Natural killer cell treated with Interleukin-12 subunit alpha and Interleukin-12 subunit beta and Interleukin-15 and Interleukin-18, amount 100 ng/mL, for 72 hours (primary cell): ENCODE measurements around the gene PABPN1L. TPM values are rescaled to one million over a fixed set of nuclear protein-coding genes. Genes with fewer than 3 reads are reported as not detected.
"Not testable (repeated sequence)": the region's sequence is repeated elsewhere in the genome, so short reads cannot be mapped to it uniquely, and the experiment has no call there.

Experiments used
- ATAC-seq, 2 donors: fragments of 150-1000 bp; cut with Tn5 transposase in 1 of 2; sonication (Bioruptor Pico), chemical (Tn5 transposase) in 1 of 2; 2 replicates each; pipeline ENCODE4 v1.10.0; 2021
- DNase-seq: peaks from one replicate; pipeline ENCODE4 v3.0.0; 2022; ENCODE audit warnings: low spot score
- H3K27ac Mint-ChIP-seq, 2 donors: 1 replicate in 1 of 2; 2 replicates in 1 of 2; pipeline ENCODE4 v1.8.0; 2022; ENCODE audit warnings: mixed read lengths in 2 of 2, mild to moderate bottlenecking in 1 of 2, moderate library complexity in 1 of 2
- H3K27me3 Mint-ChIP-seq, 2 donors: 1 replicate in 1 of 2; 2 replicates in 1 of 2; pipeline ENCODE4 v1.8.0; 2022; ENCODE audit warnings: mixed read lengths in 2 of 2
- H3K36me3 Mint-ChIP-seq: one replicate; pipeline ENCODE4 v1.8.0; 2022; ENCODE audit warnings: mixed read lengths
- H3K4me1 Mint-ChIP-seq, 2 donors: 1 replicate in 1 of 2; 2 replicates in 1 of 2; pipeline ENCODE4 v1.8.0; 2022; ENCODE audit warnings: low read depth in 2 of 2, mixed read lengths in 2 of 2, mild to moderate bottlenecking in 1 of 2
- H3K4me3 Mint-ChIP-seq: one replicate; pipeline ENCODE4 v1.8.0; 2022; ENCODE audit warnings: mixed read lengths
- H3K9me3 Mint-ChIP-seq: 2 replicates; pipeline ENCODE4 v1.8.0; 2022; ENCODE audit warnings: mixed read lengths
- total RNA-seq, 2 donors: library from RNA; stranded (reverse); gene quantifications; one replicate each; pipeline ENCODE4 v1.2.3, GENCODE V29; 2022

Gene PABPN1L
- total RNA-seq, 2 donors from 2014 or later, result not detected

- Mint-ChIP-seq H3K27ac (no peak overlapping the region), H3K9me3 (no peaks in the 10 kb centered on the region), H3K4me1 (no peaks in the 10 kb centered on the region), H3K4me3 (no peak overlapping the region), H3K27me3 (no peaks in the 10 kb centered on the region), H3K36me3 (no peaks in the 10 kb centered on the region)
- DNase-seq, result no peak
- no peak for ATAC-seq
These were observed 29.7 kb downstream of the PABPN1L start for GRCh38 chr16:88836791-88837190.

GRCh38 chr16:88835818-88836217, 30.6 kb downstream of the PABPN1L start:
- Mint-ChIP-seq H3K27me3 (no peaks in the 10 kb centered on the region), H3K9me3 (no peaks in the 10 kb centered on the region), H3K4me3 (no peak overlapping the region), H3K36me3 (no peaks in the 10 kb centered on the region), H3K4me1 (no peaks in the 10 kb centered on the region), H3K27ac (no peak overlapping the region)
- no peak for DNase-seq
- no peak for ATAC-seq

- Mint-ChIP-seq H3K36me3 (no peaks in the 10 kb centered on the region), H3K27me3 (no peaks in the 10 kb centered on the region), H3K27ac (no peak overlapping the region), H3K4me1 (no peaks in the 10 kb centered on the region), H3K4me3 (no peak overlapping the region), H3K9me3 (no peaks in the 10 kb centered on the region)
- ATAC-seq, result no peak
- DNase-seq, result no peak
These were observed 31.1 kb downstream of the PABPN1L start for GRCh38 chr16:88835383-88835782.

GRCh38 chr16:88834670-88835069, 31.8 kb downstream of the PABPN1L start:
- H3K4me3 Mint-ChIP-seq, result no peak overlapping the region
- H3K4me1 Mint-ChIP-seq, result no peaks in the 10 kb centered on the region
- H3K27ac Mint-ChIP-seq, result no peak overlapping the region
- H3K9me3 Mint-ChIP-seq, result no peaks in the 10 kb centered on the region
- no peak for ATAC-seq
- no peaks in the 10 kb centered on the region for H3K36me3 Mint-ChIP-seq
- no peaks in the 10 kb centered on the region for H3K27me3 Mint-ChIP-seq
- no peak for DNase-seq

GRCh38 chr16:88833086-88833485, 33.4 kb downstream of the PABPN1L start:
- no peaks in the 10 kb centered on the region for H3K9me3 Mint-ChIP-seq
- no peak overlapping the region for H3K4me3 Mint-ChIP-seq
- no peak for ATAC-seq
- no peaks in the 10 kb centered on the region for H3K4me1 Mint-ChIP-seq
- H3K27ac Mint-ChIP-seq, result no peak overlapping the region
- DNase-seq, result no peak
- no peaks in the 10 kb centered on the region for H3K36me3 Mint-ChIP-seq
- no peaks in the 10 kb centered on the region for H3K27me3 Mint-ChIP-seq

- Mint-ChIP-seq H3K27me3 (no peaks in the 10 kb centered on the region), H3K9me3 (no peaks in the 10 kb centered on the region), H3K4me3 (no peak overlapping the region), H3K36me3 (no peaks in the 10 kb centered on the region), H3K4me1 (no peaks in the 10 kb centered on the region), H3K27ac (no peak overlapping the region)
- DNase-seq (no peak), ATAC-seq (no peak)
These were observed 34.6 kb downstream of the PABPN1L start for GRCh38 chr16:88831838-88832237.

GRCh38 chr16:88830783-88831182, 35.7 kb downstream of the PABPN1L start:
- Mint-ChIP-seq H3K9me3 (no peaks in the 10 kb centered on the region), H3K4me3 (no peak overlapping the region), H3K4me1 (peaks cover 0 to 2% of the 10 kb centered on the region in 2 donors), H3K27me3 (no peaks in the 10 kb centered on the region), H3K27ac (no peak overlapping the region), H3K36me3 (no peaks in the 10 kb centered on the region)
- DNase-seq (no peak), ATAC-seq (no peak)

- DNase-seq (no peak), ATAC-seq (no peak)
- no peaks in the 10 kb centered on the region for H3K27me3 Mint-ChIP-seq
- H3K9me3 Mint-ChIP-seq, result no peaks in the 10 kb centered on the region
- peaks cover 0 to 3% of the 10 kb centered on the region in 2 donors for H3K4me1 Mint-ChIP-seq
- H3K27ac Mint-ChIP-seq, result no peak overlapping the region
- H3K36me3 Mint-ChIP-seq, result no peaks in the 10 kb centered on the region
- no peak overlapping the region for H3K4me3 Mint-ChIP-seq
These were observed 36.2 kb downstream of the PABPN1L start for GRCh38 chr16:88830258-88830657.

- no peak for ATAC-seq
- Mint-ChIP-seq H3K4me1 (peaks cover 0 to 3% of the 10 kb centered on the region in 2 donors), H3K27me3 (no peaks in the 10 kb centered on the region), H3K4me3 (no peak overlapping the region), H3K9me3 (no peaks in the 10 kb centered on the region), H3K27ac (no peak overlapping the region), H3K36me3 (no peaks in the 10 kb centered on the region)
- DNase-seq, result no peak
These were observed 37.7 kb downstream of the PABPN1L start for GRCh38 chr16:88828711-88829110.

GRCh38 chr16:88827727-88828126, 38.7 kb downstream of the PABPN1L start:
- H3K27me3 Mint-ChIP-seq, result no peaks in the 10 kb centered on the region

GRCh38 chr16:88826070-88826840, 40.2 kb downstream of the PABPN1L start:
- no peaks in the 10 kb centered on the region for H3K9me3 Mint-ChIP-seq
- H3K4me3 Mint-ChIP-seq, result no peak overlapping the region
- DNase-seq (no peak), ATAC-seq (no peak)
- no peaks in the 10 kb centered on the region for H3K36me3 Mint-ChIP-seq
- H3K27me3 Mint-ChIP-seq, result no peaks in the 10 kb centered on the region
- H3K27ac Mint-ChIP-seq, result no peak overlapping the region
- peaks cover 0 to 3% of the 10 kb centered on the region in 2 donors for H3K4me1 Mint-ChIP-seq

More at GRCh38 chr16:88827727-88828126, 38.7 kb downstream of the PABPN1L start:
- ATAC-seq (no peak), DNase-seq (no peak)
- Mint-ChIP-seq H3K9me3 (no peaks in the 10 kb centered on the region), H3K27ac (no peak overlapping the region), H3K36me3 (no peaks in the 10 kb centered on the region), H3K4me1 (peaks cover 0 to 3% of the 10 kb centered on the region in 2 donors), H3K4me3 (no peak overlapping the region)

- H3K27ac Mint-ChIP-seq, result no peak overlapping the region
- peaks cover 0 to 3% of the 10 kb centered on the region in 2 donors for H3K4me1 Mint-ChIP-seq
- no peaks in the 10 kb centered on the region for H3K36me3 Mint-ChIP-seq
- no peak overlapping the region for H3K4me3 Mint-ChIP-seq
- no peaks in the 10 kb centered on the region for H3K9me3 Mint-ChIP-seq
- ATAC-seq, result no peak
- DNase-seq, result no peak
- no peaks in the 10 kb centered on the region for H3K27me3 Mint-ChIP-seq
These were observed 41.3 kb downstream of the PABPN1L start for GRCh38 chr16:88825146-88825545.

- no peak overlapping the region for H3K27ac Mint-ChIP-seq
- no peaks in the 10 kb centered on the region for H3K36me3 Mint-ChIP-seq
- no peaks in the 10 kb centered on the region for H3K9me3 Mint-ChIP-seq
- H3K4me1 Mint-ChIP-seq, result peaks cover 0 to 3% of the 10 kb centered on the region in 2 donors
- no peaks in the 10 kb centered on the region for H3K27me3 Mint-ChIP-seq
- no peak overlapping the region for H3K4me3 Mint-ChIP-seq
- ATAC-seq (no peak), DNase-seq (no peak)
These were observed 42.0 kb downstream of the PABPN1L start for GRCh38 chr16:88824256-88825077.

- not testable (repeated sequence) for DNase-seq, H3K4me3 Mint-ChIP-seq, ATAC-seq, H3K9me3 Mint-ChIP-seq, H3K27ac Mint-ChIP-seq, H3K27me3 Mint-ChIP-seq, H3K36me3 Mint-ChIP-seq, H3K4me1 Mint-ChIP-seq
These were observed 42.8 kb downstream of the PABPN1L start for GRCh38 chr16:88823646-88824045.
